ENCODE results near the gene MRPL12. TPM values are rescaled to one million over a fixed set of nuclear protein-coding genes. Genes with fewer than 3 reads are reported as not detected.

Gene MRPL12
- 6.4 and 11.2 TPM in 2 replicates for total RNA-seq
- polyA plus RNA-seq: 46.8 and 75.2 TPM in 2 replicates
- 62.5 and 113 TPM in 2 replicates for polyA plus RNA-seq (2012)
- 36.7 and 66.7 TPM in 2 replicates for polyA minus RNA-seq (ENCODE audit: low replicate concordance)

DNA sequence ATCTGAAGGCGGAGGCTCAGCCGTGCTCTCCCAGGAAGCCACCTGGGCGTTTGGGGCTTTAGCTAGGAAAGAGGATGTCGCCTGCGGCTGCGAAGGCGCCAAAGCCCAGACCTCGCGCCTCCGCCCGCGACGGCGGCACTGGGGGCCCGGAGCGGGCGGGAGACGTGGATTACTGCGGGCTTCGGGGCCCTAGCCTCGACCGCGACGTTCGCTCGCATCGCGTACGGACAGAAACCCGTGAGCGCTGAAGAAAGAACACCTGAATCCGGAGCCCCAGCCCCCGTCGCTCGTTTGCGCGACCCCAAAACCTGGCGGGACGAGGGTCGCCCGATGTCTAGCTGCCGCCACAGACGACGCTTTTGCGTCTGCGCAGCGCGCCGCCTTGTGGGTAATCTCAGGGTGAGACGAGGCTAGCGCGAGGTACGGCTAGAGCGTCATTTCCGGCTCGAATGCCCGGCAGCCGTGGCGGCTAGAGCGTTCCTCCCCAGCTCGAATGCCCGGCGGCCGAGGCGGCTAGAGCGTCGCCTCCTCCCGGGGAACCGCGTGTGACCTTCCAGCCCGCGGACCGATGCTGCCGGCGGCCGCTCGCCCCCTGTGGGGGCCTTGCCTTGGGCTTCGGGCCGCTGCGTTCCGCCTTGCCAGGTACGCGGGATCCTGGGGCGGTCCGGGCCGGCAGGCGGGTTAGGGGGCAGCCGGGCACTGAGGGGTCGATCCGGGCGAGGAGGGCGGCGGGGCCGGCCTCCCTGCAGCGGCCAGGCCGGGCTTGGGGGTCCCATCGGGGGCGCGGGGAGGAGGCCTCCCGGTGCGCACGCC, at the start of gene MRPL12:
MRPL12 (plus strand) TSS at position 434 of the 813 bp plus-strand sequence; CDS start at position 569, 135 bp downstream.
- DNase-seq (ENCODE audit: low read depth in 2 of 2): peak; percentile 87 to 92
- no peak for TF ChIP-seq EZH2 (IDR thresholded peaks at IDR 0.05; ENCODE audit: low read length, missing control alignments)
- TF ChIP-seq, protein P1, sequence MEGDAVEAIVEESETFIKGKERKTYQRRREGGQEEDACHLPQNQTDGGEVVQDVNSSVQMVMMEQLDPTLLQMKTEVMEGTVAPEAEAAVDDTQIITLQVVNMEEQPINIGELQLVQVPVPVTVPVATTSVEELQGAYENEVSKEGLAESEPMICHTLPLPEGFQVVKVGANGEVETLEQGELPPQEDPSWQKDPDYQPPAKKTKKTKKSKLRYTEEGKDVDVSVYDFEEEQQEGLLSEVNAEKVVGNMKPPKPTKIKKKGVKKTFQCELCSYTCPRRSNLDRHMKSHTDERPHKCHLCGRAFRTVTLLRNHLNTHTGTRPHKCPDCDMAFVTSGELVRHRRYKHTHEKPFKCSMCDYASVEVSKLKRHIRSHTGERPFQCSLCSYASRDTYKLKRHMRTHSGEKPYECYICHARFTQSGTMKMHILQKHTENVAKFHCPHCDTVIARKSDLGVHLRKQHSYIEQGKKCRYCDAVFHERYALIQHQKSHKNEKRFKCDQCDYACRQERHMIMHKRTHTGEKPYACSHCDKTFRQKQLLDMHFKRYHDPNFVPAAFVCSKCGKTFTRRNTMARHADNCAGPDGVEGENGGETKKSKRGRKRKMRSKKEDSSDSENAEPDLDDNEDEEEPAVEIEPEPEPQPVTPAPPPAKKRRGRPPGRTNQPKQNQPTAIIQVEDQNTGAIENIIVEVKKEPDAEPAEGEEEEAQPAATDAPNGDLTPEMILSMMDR (conservative IDR thresholded peaks at IDR 0.05 in 1 of 2, IDR thresholded peaks at IDR 0.05 in 1 of 2; ENCODE audit: low read depth in 1 of 2, low read length in 2 of 2): no peak
- H4K20me1 ChIP-seq (ENCODE audit: control insufficient read depth, extremely low read depth, insufficient read depth, low read length): no peaks in the 10 kb centered on the region

GRCh38 chr17:81655378-81656117, 47.6 kb upstream of the MRPL12 start:
- no peak overlapping the region for H2AFZ ChIP-seq (ENCODE audit: low read length)
- peaks cover 5% of the 10 kb centered on the region for H3K4me1 ChIP-seq (ENCODE audit: control insufficient read depth, extremely low read depth, insufficient read depth, low read length)
- H3K4me3 ChIP-seq (replicated peaks in 1 of 4; ENCODE audit: control extremely low read depth in 1 of 4, insufficient read depth in 1 of 4, low read depth in 3 of 4, low read length in 4 of 4): no peak overlapping the region
- no peaks in the 10 kb centered on the region for H4K20me1 ChIP-seq (ENCODE audit: control insufficient read depth, extremely low read depth, insufficient read depth, low read length)
- no peaks in the 10 kb centered on the region for H3K79me2 ChIP-seq (ENCODE audit: control insufficient read depth, insufficient read depth, low read length)
- H3K27ac ChIP-seq (ENCODE audit: insufficient read depth, low read length): no peak overlapping the region
- no peaks in the 10 kb centered on the region for H3K9me3 ChIP-seq (ENCODE audit: control insufficient read depth, insufficient read depth, low read depth, low read length)
- no peak for TF ChIP-seq EZH2 (IDR thresholded peaks at IDR 0.05; ENCODE audit: low read length, missing control alignments)
- TF ChIP-seq, protein P1 (conservative IDR thresholded peaks at IDR 0.05 in 1 of 2, IDR thresholded peaks at IDR 0.05 in 1 of 2; ENCODE audit: low read depth in 1 of 2, low read length in 2 of 2): no peak
- no peak for DNase-seq (ENCODE audit: low read depth in 2 of 2)
- no peaks in the 10 kb centered on the region for H3K36me3 ChIP-seq (ENCODE audit: control insufficient read depth, insufficient read depth, low read length)
- H3K9ac ChIP-seq (ENCODE audit: insufficient read depth, low read length): no peak overlapping the region
- no peaks in the 10 kb centered on the region for H3K27me3 ChIP-seq (ENCODE audit: control insufficient read depth, insufficient read depth, low read length)
- no peak overlapping the region for H3K4me2 ChIP-seq (ENCODE audit: extremely low read depth, insufficient read depth, low read length)

More for the DNA sequence above, at the start of gene MRPL12:
- no peaks in the 10 kb centered on the region for H3K27me3 ChIP-seq (ENCODE audit: control insufficient read depth, insufficient read depth, low read length)
- peak within 1 kb of the TSS; percentile 98 for H3K4me2 ChIP-seq (ENCODE audit: extremely low read depth, insufficient read depth, low read length)
- H3K9me3 ChIP-seq (ENCODE audit: control insufficient read depth, insufficient read depth, low read depth, low read length): no peaks in the 10 kb centered on the region
- peak within 1 kb of the TSS; percentile 80 to 91 (median 86) for H3K4me3 ChIP-seq (replicated peaks in 1 of 4; ENCODE audit: control extremely low read depth in 1 of 4, insufficient read depth in 1 of 4, low read depth in 3 of 4, low read length in 4 of 4)
- H3K36me3 ChIP-seq (ENCODE audit: control insufficient read depth, insufficient read depth, low read length): peaks cover 34% of the 10 kb centered on the region
- peak within 1 kb of the TSS; percentile 96 for H3K9ac ChIP-seq (ENCODE audit: insufficient read depth, low read length)
- H3K4me1 ChIP-seq (ENCODE audit: control insufficient read depth, extremely low read depth, insufficient read depth, low read length): peaks cover 17% of the 10 kb centered on the region
- peak within 1 kb of the TSS; percentile 31 for H2AFZ ChIP-seq (ENCODE audit: low read length)
- H3K79me2 ChIP-seq (ENCODE audit: control insufficient read depth, insufficient read depth, low read length): peaks cover 50% of the 10 kb centered on the region
- H3K27ac ChIP-seq (ENCODE audit: insufficient read depth, low read length): peak within 1 kb of the TSS; percentile 96

DNA sequence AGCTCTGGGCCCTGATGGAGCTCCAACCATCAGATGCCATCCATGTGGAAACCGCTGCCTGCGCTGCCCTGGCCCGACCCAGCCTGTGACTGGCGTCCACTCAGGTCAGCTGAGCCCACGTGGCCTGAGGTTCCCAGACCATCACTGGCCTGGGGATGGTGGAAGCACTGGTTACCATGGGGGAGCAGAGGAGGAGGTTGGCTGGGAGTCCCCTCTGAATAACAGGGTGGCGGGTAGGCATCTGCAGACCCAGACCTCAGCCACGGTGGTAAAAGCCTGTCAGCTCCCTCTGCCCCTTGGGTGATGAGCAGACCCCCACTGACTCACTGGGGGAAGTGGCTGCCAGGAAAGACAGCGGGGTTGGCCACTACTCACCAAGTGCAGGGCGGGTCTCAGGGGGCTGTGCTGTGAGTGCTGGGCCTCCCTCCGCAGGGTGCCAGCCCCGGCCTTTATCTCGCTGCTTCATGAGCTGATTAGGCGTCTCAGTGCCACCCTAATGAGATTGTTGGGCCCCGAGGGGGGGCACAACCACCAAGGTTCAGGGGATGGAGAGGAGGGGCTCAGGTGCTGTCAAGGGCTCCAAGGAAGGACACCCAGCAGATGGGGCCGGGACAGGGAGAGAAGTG, 46.9 kb upstream of the MRPL12 start, which contains the start of gene PDE6G:
PDE6G (minus strand) TSS at position 425 of the 626 bp plus-strand sequence. CDS start 3,237 bp downstream, outside the sequence.
- no peaks in the 10 kb centered on the region for H3K79me2 ChIP-seq (ENCODE audit: control insufficient read depth, insufficient read depth, low read length)
- no peaks in the 10 kb centered on the region for H3K27me3 ChIP-seq (ENCODE audit: control insufficient read depth, insufficient read depth, low read length)
- TF ChIP-seq EZH2 (IDR thresholded peaks at IDR 0.05; ENCODE audit: low read length, missing control alignments): no peak
- TF ChIP-seq, protein P1 (conservative IDR thresholded peaks at IDR 0.05 in 1 of 2, IDR thresholded peaks at IDR 0.05 in 1 of 2; ENCODE audit: low read depth in 1 of 2, low read length in 2 of 2): no peak
- no peak within 1 kb of the TSS for H3K4me2 ChIP-seq (ENCODE audit: extremely low read depth, insufficient read depth, low read length)
- H3K36me3 ChIP-seq (ENCODE audit: control insufficient read depth, insufficient read depth, low read length): no peaks in the 10 kb centered on the region
- peaks cover 5% of the 10 kb centered on the region for H3K4me1 ChIP-seq (ENCODE audit: control insufficient read depth, extremely low read depth, insufficient read depth, low read length)
- H3K9ac ChIP-seq (ENCODE audit: insufficient read depth, low read length): no peak within 1 kb of the TSS
- no peak within 1 kb of the TSS for H3K4me3 ChIP-seq (replicated peaks in 1 of 4; ENCODE audit: control extremely low read depth in 1 of 4, insufficient read depth in 1 of 4, low read depth in 3 of 4, low read length in 4 of 4)
- no peak within 1 kb of the TSS for H3K27ac ChIP-seq (ENCODE audit: insufficient read depth, low read length)
- H3K9me3 ChIP-seq (ENCODE audit: control insufficient read depth, insufficient read depth, low read depth, low read length): no peaks in the 10 kb centered on the region
- no peaks in the 10 kb centered on the region for H4K20me1 ChIP-seq (ENCODE audit: control insufficient read depth, extremely low read depth, insufficient read depth, low read length)
- no peak for DNase-seq (ENCODE audit: low read depth in 2 of 2)
- H2AFZ ChIP-seq (ENCODE audit: low read length): no peak within 1 kb of the TSS
